GM18951 (cell line): ENCODE data around the gene CUX1.
"Not testable (repeated sequence)": the region's sequence is repeated elsewhere in the genome, so short reads cannot be mapped to it uniquely, and the experiment has no call there.

Source experiments
- POLR2A ChIP-seq: IDR thresholded peaks from 4 replicates; pipeline ENCODE4 v1.6.1; 2011; ENCODE audit warnings: mild to moderate bottlenecking; ENCODE audit not compliant: insufficient read length, insufficient read depth; ENCODE audit errors: extremely low read depth
- in situ Hi-C: fragments of 300-500 bp; cut with MboI; formaldehyde crosslinking; loops from one replicate; pipeline ENCODE4 v1.12.0; 2022; ENCODE audit warnings: low sequenced_read_pairs, mixed read lengths, inconsistent platforms; ENCODE audit not compliant: unreplicated experiment

CUX1 gene

DNA sequence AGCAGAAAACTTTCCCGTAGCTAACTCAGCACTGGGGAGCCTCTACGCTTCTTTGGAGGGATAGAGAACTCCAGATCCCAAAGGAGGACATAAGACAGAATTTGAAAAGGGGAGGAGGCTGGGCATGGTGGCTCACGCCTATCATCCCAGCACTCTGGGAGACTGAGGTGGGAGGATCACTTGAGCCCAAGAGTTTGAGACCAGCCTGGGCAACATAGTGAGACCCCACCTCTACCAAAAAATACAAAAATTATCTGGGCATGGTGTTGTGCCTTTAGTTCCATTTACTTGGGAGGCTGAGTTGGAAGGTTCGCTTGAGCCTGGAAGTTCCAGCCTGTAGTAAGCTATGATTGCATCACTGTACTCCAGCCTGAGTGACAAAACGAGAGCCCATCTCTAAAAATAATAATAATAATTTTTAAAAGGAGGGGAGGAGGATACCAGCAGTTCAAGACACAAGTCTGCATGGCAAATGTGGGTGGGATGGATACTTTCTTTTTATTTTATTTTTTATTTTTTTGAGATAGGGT is 303.3 kb downstream of the CUX1 start:
- in situ Hi-C loops = no loop called here
- TF ChIP-seq POLR2A = no peak

DNA sequence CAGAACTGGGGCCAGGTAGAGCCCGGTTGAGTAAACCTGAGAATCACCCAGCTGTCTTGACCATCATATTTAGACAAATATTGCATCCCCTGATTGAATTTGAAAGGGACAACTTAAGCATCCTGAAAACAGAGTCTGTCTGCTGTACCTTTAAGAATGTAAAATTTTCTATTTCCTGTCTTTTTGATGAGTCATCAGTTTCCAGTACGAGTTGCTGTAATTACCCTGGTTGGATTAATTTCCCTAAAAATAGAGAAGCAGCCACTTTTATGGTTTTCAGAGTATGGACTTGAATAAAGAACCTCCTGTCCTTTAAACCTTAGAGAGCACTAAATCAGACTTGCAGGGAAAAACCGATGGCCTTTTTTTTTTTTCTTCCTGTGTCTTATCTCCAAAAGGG is 304.6 kb downstream of the CUX1 start:
- in situ Hi-C loops = no loop called here
- no peak for TF ChIP-seq POLR2A

DNA sequence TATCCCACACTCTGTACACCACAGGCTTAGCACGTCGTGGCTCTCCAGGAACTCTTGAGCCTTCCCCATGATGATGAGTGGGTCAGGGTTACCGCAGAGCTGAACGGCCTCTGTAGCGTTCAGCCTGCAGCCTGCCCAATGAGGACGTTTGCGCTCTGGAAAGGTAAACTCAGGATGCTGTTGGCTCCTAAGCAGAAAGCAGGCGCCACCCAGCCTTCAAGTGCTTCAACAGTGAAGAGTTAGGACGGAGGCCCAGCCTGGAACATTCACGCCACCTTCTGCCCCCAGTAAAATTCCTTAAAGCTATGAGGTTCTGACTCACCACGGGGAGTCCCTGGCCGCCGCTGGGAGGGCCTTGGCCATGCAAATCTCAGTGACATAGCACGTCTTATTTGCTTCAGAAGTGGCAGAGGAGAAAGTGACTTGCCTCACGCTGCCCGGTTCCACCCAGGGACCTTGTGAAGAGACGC is 307.7 kb downstream of the CUX1 start:
- no peak for TF ChIP-seq POLR2A
- in situ Hi-C loops = no loop called here

DNA sequence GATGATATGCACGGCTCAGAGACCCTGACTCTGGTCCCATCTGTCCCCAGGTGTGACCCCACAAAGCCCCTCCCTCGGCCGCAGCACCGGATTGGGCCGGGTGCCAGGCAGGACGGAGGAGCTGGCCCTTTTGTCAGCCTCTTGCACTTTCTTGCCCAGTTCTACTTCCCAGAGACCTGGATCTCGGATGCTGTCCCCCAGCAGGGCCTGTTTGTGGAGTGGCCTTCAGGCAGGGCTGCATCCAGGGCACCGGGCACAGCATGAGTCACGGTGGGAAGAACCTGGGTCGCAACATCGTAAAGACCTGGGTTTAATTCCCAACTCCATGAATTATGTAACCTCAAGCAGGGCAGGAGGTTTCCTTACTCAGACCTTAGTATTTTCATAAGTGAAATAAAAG is 310.9 kb downstream of the CUX1 start:
- no peak for TF ChIP-seq POLR2A
- in situ Hi-C loops = no loop called here

DNA sequence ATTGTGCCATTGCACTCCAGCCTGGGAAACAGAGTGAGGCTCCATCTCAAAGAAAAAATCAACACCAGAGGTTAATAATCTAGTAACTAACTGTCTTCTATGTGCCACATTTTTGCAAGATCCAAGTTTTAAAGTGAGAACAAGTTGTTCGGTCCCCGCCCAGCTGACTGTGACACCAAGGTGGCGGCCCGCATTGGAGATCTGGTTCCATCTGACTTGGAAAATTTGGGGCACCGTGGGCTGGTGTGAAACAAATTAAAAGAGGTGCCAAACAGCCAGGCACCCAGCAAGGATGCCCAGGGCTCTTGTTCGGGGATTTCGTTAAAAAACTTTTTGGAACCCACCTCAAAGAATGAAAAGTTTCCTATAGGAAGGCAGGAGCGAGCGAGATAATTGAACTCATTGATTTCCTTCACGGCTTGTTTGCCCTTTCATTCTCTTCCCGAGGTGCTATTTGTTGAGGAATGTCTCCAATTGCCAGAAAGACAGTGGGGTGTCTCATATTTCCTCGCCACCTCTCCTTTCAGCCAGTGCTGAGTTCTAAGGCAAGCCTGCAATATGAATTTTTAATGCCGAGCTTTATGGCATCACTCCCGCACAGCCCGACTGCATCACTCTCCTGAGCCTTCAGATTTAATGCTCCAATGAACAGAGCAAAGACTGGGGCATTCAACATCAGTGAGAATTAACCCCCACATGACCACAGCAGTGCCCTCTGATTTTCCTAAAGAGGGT is 312.4 kb downstream of the CUX1 start:
- in situ Hi-C loops = no loop called here
- TF ChIP-seq POLR2A = no peak

DNA sequence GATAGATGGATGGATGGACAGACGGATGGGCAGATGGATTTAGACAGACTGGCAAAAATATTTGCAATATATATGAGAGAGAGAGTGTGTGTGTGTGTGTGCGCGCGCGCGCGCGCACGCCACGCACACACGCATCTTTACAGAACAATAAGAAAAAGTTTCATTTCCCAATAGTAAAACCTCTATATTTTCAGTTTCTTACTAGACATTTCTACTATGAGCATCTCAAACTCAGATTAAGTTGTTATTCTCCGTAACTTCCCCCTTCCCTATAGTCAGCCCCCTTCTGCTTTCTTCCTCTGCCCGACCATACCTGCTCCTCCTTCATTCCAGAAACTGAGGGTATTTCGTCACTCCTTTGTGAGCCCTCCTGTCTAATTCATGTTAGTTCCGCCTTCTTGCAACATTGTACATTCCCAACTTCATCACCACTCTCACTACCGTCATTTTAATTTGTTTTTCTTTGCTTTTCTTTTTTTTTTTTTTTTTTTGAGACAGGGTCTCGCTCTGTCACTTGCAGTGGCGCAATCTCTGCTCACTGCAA is 314.9 kb downstream of the CUX1 start:
- in situ Hi-C loops = no loop called here
- no peak for TF ChIP-seq POLR2A

DNA sequence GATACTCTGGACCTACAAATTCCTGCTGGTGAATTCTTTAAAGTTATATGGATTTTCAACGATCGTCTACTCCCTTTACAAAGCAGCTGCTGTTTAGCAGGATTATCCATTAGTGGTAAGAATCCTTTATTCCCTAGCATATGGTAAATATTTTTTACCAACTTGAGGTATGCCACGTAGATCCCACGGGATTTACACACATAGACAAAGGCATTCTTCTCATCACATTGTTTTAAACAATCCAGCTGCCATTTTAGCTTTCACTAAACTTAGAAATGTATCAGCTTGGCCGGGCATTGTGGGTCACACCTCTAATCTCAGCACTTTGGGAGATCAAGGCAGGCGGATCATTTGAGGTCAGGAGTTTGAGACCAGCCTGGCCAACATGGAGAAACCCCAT is 321.2 kb downstream of the CUX1 start:
- in situ Hi-C loops = no loop called here
- no peak for TF ChIP-seq POLR2A

DNA sequence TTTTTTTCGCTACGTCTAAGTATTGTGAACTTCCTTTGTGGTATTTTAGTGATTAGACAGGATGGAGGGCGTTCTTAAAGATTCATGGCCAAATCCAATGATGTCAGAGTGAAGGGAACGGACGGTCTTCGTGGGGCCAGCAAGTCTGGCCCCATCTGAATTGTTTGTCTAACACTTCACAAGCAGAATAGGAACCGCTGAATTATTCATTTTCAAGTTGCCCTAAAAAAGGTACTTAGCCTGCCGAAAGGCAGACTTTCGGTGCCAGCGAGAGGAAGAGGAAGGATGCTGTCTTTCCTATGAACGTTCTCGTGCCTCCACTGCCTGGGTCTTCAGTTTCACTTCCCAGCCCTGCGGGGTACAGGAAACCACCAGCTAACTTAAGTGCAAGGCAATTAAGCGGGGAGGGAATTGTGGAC is 323.5 kb downstream of the CUX1 start:
- in situ Hi-C loops = no loop called here
- no peak for TF ChIP-seq POLR2A

DNA sequence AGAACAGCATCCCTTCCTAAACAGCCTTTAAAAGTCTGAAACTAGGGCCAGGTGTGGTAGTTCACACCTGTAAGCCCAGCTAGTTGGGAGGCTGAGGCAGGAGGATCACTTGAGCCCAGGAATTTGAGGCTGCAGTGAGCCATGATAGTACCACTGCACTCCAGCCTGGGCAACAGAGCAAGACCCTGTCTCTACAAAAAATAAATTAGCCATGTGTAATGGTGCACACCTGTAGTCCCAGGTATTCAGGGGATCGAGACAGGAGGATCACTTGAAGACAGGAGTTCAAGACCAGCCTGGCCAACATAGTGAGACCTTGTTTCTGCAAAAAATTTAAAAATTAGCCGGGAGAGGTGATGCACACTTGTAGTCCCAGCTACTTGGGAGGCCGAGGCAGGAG is 325.0 kb downstream of the CUX1 start:
- in situ Hi-C loops = not testable (repeated sequence)

DNA sequence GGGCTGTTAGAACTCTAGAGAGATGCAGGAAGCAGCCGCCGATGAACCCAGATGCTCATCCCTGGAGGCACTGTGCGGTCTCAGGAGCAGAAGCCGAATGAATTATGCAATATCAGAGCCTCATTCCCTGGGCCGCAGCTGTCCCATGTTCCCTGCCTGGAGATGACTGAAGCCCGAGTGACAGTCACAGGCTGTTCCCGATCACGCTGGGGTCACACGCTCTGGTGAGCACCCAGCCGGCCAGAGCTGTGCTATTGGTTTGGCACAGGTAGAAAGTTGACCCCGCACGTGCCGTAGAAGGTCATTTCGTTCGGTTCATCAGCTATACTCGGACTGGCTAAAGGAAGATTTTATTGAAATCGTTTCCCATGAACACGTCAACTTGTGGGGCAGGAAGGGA is 328.7 kb downstream of the CUX1 start:
- no peak for TF ChIP-seq POLR2A
- in situ Hi-C loops = no loop called here

DNA sequence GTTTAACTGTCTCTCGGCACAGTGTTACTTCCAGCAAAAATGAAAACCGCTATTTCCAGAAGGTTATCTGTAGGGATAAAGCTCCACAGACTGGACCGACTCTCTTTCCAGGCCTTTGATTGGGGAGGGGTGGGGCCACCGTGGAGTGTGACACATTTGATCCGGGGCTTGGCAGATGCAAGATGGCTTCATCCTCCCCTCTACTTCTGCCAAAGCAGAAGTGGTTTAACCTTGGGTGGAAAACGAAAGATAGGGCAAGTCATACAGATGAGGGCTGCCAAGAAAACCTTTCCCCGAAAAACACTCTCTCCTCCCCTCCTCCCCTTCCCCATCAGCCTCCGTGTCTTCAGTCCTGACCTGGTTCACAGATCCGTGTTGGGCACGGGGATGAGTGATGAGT is 329.6 kb downstream of the CUX1 start:
- in situ Hi-C loops = no loop called here
- TF ChIP-seq POLR2A = no peak

DNA sequence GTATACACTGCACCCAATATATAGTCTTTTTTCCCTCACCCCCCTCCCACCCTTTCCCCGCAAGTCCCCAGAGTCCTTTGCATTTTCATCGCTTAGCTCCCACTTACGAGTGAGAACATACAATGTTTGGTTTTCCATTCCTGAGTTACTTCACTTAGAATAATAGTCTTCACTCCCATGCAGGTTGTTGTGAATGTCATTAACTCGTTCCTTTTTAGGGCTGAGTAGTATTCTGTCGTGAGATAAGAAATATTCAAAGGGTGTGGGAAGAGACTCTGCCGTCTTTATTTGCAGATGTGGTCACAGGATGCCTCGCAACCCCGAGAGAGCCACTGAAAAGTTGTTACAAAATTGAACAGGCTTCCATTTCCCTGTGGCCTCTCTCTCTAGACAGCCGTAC is 331.4 kb downstream of the CUX1 start:
- TF ChIP-seq POLR2A = no peak
- in situ Hi-C loops = no loop called here

DNA sequence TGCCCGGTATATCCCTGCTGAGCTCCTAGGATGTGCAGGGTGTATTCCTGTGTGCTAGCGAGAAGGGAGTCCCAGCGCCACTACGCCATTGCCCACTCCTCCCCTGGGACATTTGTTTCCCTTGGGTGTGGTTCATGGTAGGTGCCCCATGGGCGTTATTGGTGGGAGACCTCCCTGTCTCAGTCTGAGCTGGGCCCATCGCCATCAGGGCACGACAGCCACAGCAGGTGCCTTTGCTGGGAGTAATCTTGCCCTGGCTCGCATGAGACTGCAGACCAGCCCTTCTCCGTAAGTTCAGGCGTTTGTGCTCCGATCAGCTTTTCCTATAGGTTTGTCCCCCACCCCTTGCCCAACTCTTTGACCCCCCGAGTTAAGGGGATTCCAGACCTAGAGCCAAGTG is 332.0 kb downstream of the CUX1 start:
- in situ Hi-C loops = no loop called here

DNA sequence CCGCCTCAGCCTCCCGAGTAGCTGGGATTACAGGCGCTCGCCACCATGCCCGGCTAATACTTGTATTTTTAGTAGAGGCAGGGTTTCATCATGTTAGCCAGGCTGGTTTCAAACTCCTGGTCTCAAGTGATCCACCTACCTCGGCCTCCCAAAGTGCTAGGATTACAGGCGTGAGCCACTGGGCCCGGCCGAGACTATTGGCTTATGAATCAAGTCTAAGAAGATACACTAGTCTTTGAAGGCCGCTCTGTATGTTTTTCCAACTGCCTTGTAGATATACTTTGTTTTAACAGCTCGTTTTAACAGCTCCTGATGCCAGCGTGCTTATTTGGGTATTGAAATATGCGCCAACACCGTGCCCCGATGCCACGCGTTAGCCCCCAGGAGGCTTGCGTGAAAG is 332.8 kb downstream of the CUX1 start:
- TF ChIP-seq POLR2A = no peak
- in situ Hi-C loops = no loop called here

More for the DNA sequence above, 332.0 kb downstream of the CUX1 start:
- TF ChIP-seq POLR2A = no peak
